K562 (cell line): Measurements from ENCODE around the gene DNAAF1. TPM values are rescaled to one million over a fixed set of nuclear protein-coding genes. Genes with fewer than 3 reads are reported as not detected.
A peak's percentile ranks its signal among the peaks of the same experiment; 100 is the strongest.

ENCODE experiments used
- ATAC-seq: fragments of 200-7000 bp; cut with Tn5 transposase; 3 replicates; pipeline ENCODE4 v1.9.1; 2020; ENCODE audit warnings: moderate library complexity
- BruUV-seq: library from RNA; stranded (reverse); fragments of 400-500 nt; replicated peaks from 2 replicates; lab custom pipeline; 2021; lab: Mats Ljungman, UMichigan
- CTCF ChIA-PET: fragments of 300-600 bp; formaldehyde crosslinking; extraction: SDS; loops from one replicate; lab custom pipeline; 2021; ENCODE audit warnings: low intra/inter-chr PET ratio; lab: Yijun Ruan, JAX
- POLR2A ChIA-PET: fragments of 300-600, 350-650 bp; sonication (Branson Sonifier 250); formaldehyde crosslinking; extraction: SDS; loops from one replicate; lab custom pipeline; 2021; ENCODE audit warnings: antibody characterized with exemption, inconsistent platforms; lab: Yijun Ruan, JAX
- DNase-seq, 4 experiments: peaks; one replicate each; pipeline versions ENCODE4 v3.0.0 to v3.0.0-alpha.2; 2011 to 2018; ENCODE audit warnings: low spot score in 3 of 4, mixed read lengths in 3 of 4; ENCODE audit errors: extremely low read depth in 1 of 4
- FAIRE-seq: peaks from 2 replicates; lab custom pipeline; 2011; peaks lifted over from hg19 to GRCh38; lab: Jason Lieb, UNC
- H2AFZ ChIP-seq: 2 replicates; pipeline ENCODE4 v1.6.0; 2011; ENCODE audit warnings: low read depth, low read length, control low read depth, inconsistent platforms
- H3K27ac ChIP-seq: fragments of 200-600 bp; 3 replicates; pipeline ENCODE4 v1.8.0; 2011; ENCODE audit warnings: low read depth, mild to moderate bottlenecking, control low read depth, inconsistent platforms, low read length, moderate library complexity, mixed read lengths; ENCODE audit errors: extremely low read depth
- H3K27me3 ChIP-seq, 2 experiments: fragments of 300-600 bp in 1 of 2; 2 replicates in 1 of 2; 3 replicates in 1 of 2; pipeline versions ENCODE4 v1.6.0 to v1.8.0; 2011; ENCODE audit warnings: inconsistent platforms in 2 of 2, low read length in 2 of 2, mild to moderate bottlenecking in 1 of 2, mixed read lengths in 1 of 2, moderate library complexity in 1 of 2; ENCODE audit not compliant: control insufficient read depth in 2 of 2, insufficient read depth in 2 of 2
- H3K36me3 ChIP-seq: fragments of 300-600 bp; 3 replicates; pipeline ENCODE4 v1.8.0; 2011; ENCODE audit warnings: mild to moderate bottlenecking, low read length, inconsistent platforms; ENCODE audit not compliant: control insufficient read depth, insufficient read depth
- H3K4me1 ChIP-seq, 2 experiments: fragments of 200-600 bp in 1 of 2; replicated peaks in 1 of 2; 2 replicates in 1 of 2; 3 replicates in 1 of 2; pipeline versions ENCODE4 v1.5.1 to v1.8.0; 2011; ENCODE audit warnings: inconsistent platforms in 2 of 2, low read length in 2 of 2, mild to moderate bottlenecking in 1 of 2, mixed read lengths in 1 of 2, moderate library complexity in 1 of 2; ENCODE audit not compliant: control insufficient read depth in 2 of 2, insufficient read depth in 2 of 2
- H3K4me2 ChIP-seq: 2 replicates; pipeline ENCODE4 v1.6.1; 2011; ENCODE audit warnings: low read length, control low read depth, inconsistent platforms, mixed read lengths; ENCODE audit not compliant: insufficient read depth
- H3K4me3 ChIP-seq: fragments of 200-600 bp; sonication (generic), shearing (Covaris generic); 2 replicates; pipeline ENCODE4 v1.5.1; 2016; ENCODE audit warnings: control low read depth, inconsistent platforms
- H3K79me2 ChIP-seq: fragments of 200-600 bp; 3 replicates; pipeline ENCODE4 v1.8.0; 2011; ENCODE audit warnings: low read length, inconsistent platforms; ENCODE audit not compliant: control insufficient read depth, insufficient read depth
- H3K9ac ChIP-seq, 2 experiments: 2 replicates each; pipeline versions ENCODE4 v1.6.0 to v1.6.1; 2011; ENCODE audit warnings: low read depth in 2 of 2, low read length in 2 of 2, control low read depth in 1 of 2, inconsistent platforms in 1 of 2, mild to moderate bottlenecking in 1 of 2, mixed read lengths in 1 of 2; ENCODE audit not compliant: insufficient read depth in 1 of 2
- H3K9me1 ChIP-seq: one replicate; pipeline ENCODE4 v1.6.0; 2011; ENCODE audit warnings: inconsistent platforms, mild to moderate bottlenecking, low read length, moderate library complexity; ENCODE audit not compliant: control insufficient read depth, insufficient read depth
- H3K9me3 ChIP-seq: replicated peaks from 2 replicates; pipeline ENCODE4 v1.5.1; 2011; ENCODE audit warnings: low read depth, low read length, inconsistent platforms; ENCODE audit not compliant: control insufficient read depth, insufficient read depth
- H4K20me1 ChIP-seq: replicated peaks from 2 replicates; pipeline ENCODE4 v1.6.1; 2011; ENCODE audit warnings: low read length, inconsistent platforms, mixed read lengths; ENCODE audit not compliant: control insufficient read depth, insufficient read depth
- ILK ChIP-seq: fragments of 450-650 bp; IDR thresholded peaks from 2 replicates; pipeline ENCODE4 v1.6.1; 2016; ENCODE audit warnings: missing genetic modification characterization, low read depth, mild to moderate bottlenecking, missing compliant biosample characterization, moderate library complexity, borderline replicate concordance
- WGBS: fragments of 100-300 bp; shearing (Covaris generic); methylation state at CpG from one replicate; pipeline ENCODE4 v1.1.6; 2016; ENCODE audit warnings: low coverage, mixed read lengths; ENCODE audit not compliant: insufficient coverage; ENCODE audit errors: missing lambda C conversion rate; 5-methylcytosine and 5-hydroxymethylcytosine counted together
- in situ Hi-C: fragments of 300-500 bp; cut with MboI; formaldehyde crosslinking; loops from 4 replicates; pipeline ENCODE4 v1.15.0; 2018; ENCODE audit warnings: inconsistent platforms, mixed read lengths
- intact Hi-C: fragments of 100-400 bp; cut with micrococcal nuclease; formaldehyde crosslinking; loops from 2 replicates; pipeline ENCODE4 v1.14.2; 2022
- polyA plus RNA-seq, 8 experiments: library from polyadenylated mRNA; depleted of rRNA in 4 of 8; stranded (reverse) in 5 of 8; unstranded in 3 of 8; fragments of >200 nt; fragmentation: Nextera tagmentation in 2 of 8; fragmentation: Illumina TruSeq in 1 of 8; extraction: Ambion mirVana in 2 of 8; extraction: Trizol in 1 of 8; gene quantifications; 2 replicates each; pipeline versions ENCODE4 v1.2.1 to v1.2.3, GENCODE V29; 2011 to 2014; ENCODE audit warnings: inconsistent platforms in 1 of 8, missing spikeins in 1 of 8
- total RNA-seq, 7 experiments: library from RNA; depleted of rRNA in 6 of 7; stranded (reverse); fragments of >200 nt in 6 of 7; fragmentation: Illumina TruSeq in 2 of 7; extraction: Trizol in 2 of 7; gene quantifications; 2 replicates each; pipeline versions ENCODE4 v1.2.1 to v1.2.3, GENCODE V29; 2011 to 2021; ENCODE audit warnings: low replicate concordance in 1 of 7
- TF ChIP-seq, protein P1 (sequence below), 3 experiments: fragments of 200-800 bp in 1 of 3; fragments of 250-450 bp in 1 of 3; fragments of 450-650 bp in 1 of 3; sonication (Bioruptor Pico) in 1 of 3; sonication (Bioruptor generic) in 1 of 3; formaldehyde crosslinking in 1 of 3; IDR thresholded peaks; 2 replicates each; pipeline versions ENCODE4 v1.6.1 to v1.8.0; 2016 to 2022; ENCODE audit warnings: mild to moderate bottlenecking in 2 of 3, missing genetic modification characterization in 2 of 3, missing compliant biosample characterization in 1 of 3, moderate library complexity in 1 of 3

The DNAAF1 gene
- total and polyA plus RNA-seq, 9 of the 15 experiments (the other 6 are each of a cell fraction or from before 2014, with no cell fraction given), result 0.01 TPM; not detected in 8

DNA sequence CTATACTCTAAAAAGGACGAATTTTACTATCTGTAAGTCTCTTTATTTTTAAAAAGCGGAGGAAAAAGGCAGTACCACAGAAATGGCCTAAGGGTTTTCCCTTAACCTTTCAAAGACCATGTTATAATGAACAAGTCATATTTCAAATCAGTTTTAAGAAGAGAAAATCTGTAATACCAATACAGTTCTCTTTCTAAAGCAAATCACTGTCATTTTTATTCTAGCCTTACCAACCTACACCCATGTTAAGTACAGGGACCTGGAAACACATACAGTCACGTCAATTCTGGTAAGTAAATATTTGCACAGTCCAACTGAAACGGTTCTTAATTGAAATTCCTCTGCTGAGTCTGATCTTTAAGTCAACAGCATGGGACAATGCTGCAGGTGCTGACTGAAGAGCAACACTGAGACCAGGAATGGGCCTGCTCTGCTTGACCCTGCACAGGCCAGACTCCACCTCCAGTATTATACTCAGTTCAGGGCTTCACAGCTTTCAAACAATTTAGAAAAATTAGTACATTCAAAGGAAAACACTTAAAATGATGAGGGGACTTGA lies 48.6 kb upstream of the DNAAF1 start:
- Histone ChIP-seq H3K36me3 (peaks cover 83% of the 10 kb centered on the region), H3K27me3 (no peaks in the 10 kb centered on the region), H3K9ac (no peak overlapping the region), H4K20me1 (no peaks in the 10 kb centered on the region), H2AFZ (no peak overlapping the region), H3K4me3 (no peak overlapping the region), H3K79me2 (no peaks in the 10 kb centered on the region), H3K4me2 (no peak overlapping the region), H3K9me1 (no peaks in the 10 kb centered on the region), H3K9me3 (no peaks in the 10 kb centered on the region), H3K4me1 (no peaks in the 10 kb centered on the region; a peak in 1 of 5 replicates), H3K27ac (no peak overlapping the region)
- DNase-seq (no peak), FAIRE-seq (peak; percentile 60), ATAC-seq (no peak)
- 68% methylated on average over 4 of the region's 4 CpGs for WGBS
- in situ Hi-C loops, result no loop called here
- intact Hi-C loops, result no loop called here
- CTCF ChIA-PET, result no interaction called here
- no TSS peak for BruUV-seq
- TF ChIP-seq, protein P1, sequence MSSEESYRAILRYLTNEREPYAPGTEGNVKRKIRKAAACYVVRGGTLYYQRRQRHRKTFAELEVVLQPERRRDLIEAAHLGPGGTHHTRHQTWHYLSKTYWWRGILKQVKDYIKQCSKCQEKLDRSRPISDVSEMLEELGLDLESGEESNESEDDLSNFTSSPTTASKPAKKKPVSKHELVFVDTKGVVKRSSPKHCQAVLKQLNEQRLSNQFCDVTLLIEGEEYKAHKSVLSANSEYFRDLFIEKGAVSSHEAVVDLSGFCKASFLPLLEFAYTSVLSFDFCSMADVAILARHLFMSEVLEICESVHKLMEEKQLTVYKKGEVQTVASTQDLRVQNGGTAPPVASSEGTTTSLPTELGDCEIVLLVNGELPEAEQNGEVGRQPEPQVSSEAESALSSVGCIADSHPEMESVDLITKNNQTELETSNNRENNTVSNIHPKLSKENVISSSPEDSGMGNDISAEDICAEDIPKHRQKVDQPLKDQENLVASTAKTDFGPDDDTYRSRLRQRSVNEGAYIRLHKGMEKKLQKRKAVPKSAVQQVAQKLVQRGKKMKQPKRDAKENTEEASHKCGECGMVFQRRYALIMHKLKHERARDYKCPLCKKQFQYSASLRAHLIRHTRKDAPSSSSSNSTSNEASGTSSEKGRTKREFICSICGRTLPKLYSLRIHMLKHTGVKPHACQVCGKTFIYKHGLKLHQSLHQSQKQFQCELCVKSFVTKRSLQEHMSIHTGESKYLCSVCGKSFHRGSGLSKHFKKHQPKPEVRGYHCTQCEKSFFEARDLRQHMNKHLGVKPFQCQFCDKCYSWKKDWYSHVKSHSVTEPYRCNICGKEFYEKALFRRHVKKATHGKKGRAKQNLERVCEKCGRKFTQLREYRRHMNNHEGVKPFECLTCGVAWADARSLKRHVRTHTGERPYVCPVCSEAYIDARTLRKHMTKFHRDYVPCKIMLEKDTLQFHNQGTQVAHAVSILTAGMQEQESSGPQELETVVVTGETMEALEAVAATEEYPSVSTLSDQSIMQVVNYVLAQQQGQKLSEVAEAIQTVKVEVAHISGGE (CRISPR knock-in tag; IDR thresholded peaks at IDR 0.05), result peak in 1 of 3 experiments; percentile 22; a peak in 1 of 6 replicates
- TF ChIP-seq ILK (tag), result no peak
- POLR2A ChIA-PET, result interaction anchor here (0.6 to 2.7 kb wide), 5 partner anchors 10 to 353 kb away, joined by 3 to 5 read pairs (median 4); no protein-coding TSS in a partner anchor
